HL-60 (cell line): Measurements from ENCODE around the gene SLC52A3.

Experiments used
- DNase-seq, 2 experiments: peaks; one replicate each; pipeline ENCODE4 v3.0.0-alpha.2; 2010 to 2020; ENCODE audit warnings: low read depth in 1 of 2, low spot score in 1 of 2
- H3K27ac ChIP-seq: fragments of 250-450 bp; sonication (Bioruptor Pico); replicated peaks from 2 replicates; pipeline ENCODE4 v1.5.1; 2020; ENCODE audit warnings: mild to moderate bottlenecking, moderate library complexity
- H3K27me3 ChIP-seq: fragments of 250-450 bp; sonication (Bioruptor Pico); 2 replicates; pipeline ENCODE4 v1.5.1; 2021; ENCODE audit warnings: mild to moderate bottlenecking, moderate library complexity; ENCODE audit not compliant: insufficient read depth, poor library complexity, severe bottlenecking
- H3K4me3 ChIP-seq: replicated peaks from 2 replicates; pipeline ENCODE4 v1.5.1; 2011; ENCODE audit warnings: mild to moderate bottlenecking, control low read depth, low read length; ENCODE audit not compliant: insufficient read depth
- GABPA ChIP-seq: IDR thresholded peaks from 2 replicates; pipeline ENCODE4 v1.6.1; 2012; ENCODE audit warnings: low read depth
- POLR2AphosphoS5 ChIP-seq: IDR thresholded peaks from 2 replicates; pipeline ENCODE4 v1.6.1; 2012; ENCODE audit warnings: low read depth
- SPI1 ChIP-seq: IDR thresholded peaks from 2 replicates; pipeline ENCODE4 v1.6.1; 2012; ENCODE audit warnings: low read depth, mild to moderate bottlenecking, borderline replicate concordance
- TF ChIP-seq, protein P1 (sequence below): IDR thresholded peaks from one replicate; pipeline ENCODE4 v1.5.1; 2011; ENCODE audit warnings: low read length, control low read depth, inconsistent platforms; ENCODE audit not compliant: insufficient read depth
- TF ChIP-seq, protein P2 (sequence below): IDR thresholded peaks from 2 replicates; pipeline ENCODE4 v1.6.1; 2012; ENCODE audit warnings: low read depth; ENCODE audit not compliant: insufficient replicate concordance

SLC52A3 gene

DNA sequence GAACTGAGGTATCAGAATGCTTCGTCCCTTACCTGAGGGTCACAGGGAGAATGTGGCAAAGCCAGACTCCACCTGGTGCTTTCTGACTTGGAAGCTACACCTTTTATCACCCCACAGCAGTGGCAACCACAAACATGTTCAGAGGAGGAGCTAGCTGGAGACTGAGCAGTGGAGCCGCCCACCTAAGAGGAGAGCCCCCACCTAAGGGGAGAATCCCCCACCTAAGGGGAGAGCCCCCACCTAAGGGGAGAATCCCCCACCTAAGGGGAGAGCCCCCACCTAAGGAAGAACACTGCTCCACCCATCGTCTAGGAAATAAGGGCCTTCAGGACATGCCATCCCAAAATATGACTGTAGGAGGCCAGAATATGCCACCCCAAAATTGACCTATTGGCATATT is 4.0 kb downstream of the SLC52A3 start:
- TF ChIP-seq, protein P1, sequence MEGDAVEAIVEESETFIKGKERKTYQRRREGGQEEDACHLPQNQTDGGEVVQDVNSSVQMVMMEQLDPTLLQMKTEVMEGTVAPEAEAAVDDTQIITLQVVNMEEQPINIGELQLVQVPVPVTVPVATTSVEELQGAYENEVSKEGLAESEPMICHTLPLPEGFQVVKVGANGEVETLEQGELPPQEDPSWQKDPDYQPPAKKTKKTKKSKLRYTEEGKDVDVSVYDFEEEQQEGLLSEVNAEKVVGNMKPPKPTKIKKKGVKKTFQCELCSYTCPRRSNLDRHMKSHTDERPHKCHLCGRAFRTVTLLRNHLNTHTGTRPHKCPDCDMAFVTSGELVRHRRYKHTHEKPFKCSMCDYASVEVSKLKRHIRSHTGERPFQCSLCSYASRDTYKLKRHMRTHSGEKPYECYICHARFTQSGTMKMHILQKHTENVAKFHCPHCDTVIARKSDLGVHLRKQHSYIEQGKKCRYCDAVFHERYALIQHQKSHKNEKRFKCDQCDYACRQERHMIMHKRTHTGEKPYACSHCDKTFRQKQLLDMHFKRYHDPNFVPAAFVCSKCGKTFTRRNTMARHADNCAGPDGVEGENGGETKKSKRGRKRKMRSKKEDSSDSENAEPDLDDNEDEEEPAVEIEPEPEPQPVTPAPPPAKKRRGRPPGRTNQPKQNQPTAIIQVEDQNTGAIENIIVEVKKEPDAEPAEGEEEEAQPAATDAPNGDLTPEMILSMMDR: no peak
- TF ChIP-seq, protein P2, sequence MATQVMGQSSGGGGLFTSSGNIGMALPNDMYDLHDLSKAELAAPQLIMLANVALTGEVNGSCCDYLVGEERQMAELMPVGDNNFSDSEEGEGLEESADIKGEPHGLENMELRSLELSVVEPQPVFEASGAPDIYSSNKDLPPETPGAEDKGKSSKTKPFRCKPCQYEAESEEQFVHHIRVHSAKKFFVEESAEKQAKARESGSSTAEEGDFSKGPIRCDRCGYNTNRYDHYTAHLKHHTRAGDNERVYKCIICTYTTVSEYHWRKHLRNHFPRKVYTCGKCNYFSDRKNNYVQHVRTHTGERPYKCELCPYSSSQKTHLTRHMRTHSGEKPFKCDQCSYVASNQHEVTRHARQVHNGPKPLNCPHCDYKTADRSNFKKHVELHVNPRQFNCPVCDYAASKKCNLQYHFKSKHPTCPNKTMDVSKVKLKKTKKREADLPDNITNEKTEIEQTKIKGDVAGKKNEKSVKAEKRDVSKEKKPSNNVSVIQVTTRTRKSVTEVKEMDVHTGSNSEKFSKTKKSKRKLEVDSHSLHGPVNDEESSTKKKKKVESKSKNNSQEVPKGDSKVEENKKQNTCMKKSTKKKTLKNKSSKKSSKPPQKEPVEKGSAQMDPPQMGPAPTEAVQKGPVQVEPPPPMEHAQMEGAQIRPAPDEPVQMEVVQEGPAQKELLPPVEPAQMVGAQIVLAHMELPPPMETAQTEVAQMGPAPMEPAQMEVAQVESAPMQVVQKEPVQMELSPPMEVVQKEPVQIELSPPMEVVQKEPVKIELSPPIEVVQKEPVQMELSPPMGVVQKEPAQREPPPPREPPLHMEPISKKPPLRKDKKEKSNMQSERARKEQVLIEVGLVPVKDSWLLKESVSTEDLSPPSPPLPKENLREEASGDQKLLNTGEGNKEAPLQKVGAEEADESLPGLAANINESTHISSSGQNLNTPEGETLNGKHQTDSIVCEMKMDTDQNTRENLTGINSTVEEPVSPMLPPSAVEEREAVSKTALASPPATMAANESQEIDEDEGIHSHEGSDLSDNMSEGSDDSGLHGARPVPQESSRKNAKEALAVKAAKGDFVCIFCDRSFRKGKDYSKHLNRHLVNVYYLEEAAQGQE: no peak
- no peak for TF ChIP-seq GABPA
- no peak for TF ChIP-seq SPI1
- no peak for TF ChIP-seq POLR2AphosphoS5

DNA sequence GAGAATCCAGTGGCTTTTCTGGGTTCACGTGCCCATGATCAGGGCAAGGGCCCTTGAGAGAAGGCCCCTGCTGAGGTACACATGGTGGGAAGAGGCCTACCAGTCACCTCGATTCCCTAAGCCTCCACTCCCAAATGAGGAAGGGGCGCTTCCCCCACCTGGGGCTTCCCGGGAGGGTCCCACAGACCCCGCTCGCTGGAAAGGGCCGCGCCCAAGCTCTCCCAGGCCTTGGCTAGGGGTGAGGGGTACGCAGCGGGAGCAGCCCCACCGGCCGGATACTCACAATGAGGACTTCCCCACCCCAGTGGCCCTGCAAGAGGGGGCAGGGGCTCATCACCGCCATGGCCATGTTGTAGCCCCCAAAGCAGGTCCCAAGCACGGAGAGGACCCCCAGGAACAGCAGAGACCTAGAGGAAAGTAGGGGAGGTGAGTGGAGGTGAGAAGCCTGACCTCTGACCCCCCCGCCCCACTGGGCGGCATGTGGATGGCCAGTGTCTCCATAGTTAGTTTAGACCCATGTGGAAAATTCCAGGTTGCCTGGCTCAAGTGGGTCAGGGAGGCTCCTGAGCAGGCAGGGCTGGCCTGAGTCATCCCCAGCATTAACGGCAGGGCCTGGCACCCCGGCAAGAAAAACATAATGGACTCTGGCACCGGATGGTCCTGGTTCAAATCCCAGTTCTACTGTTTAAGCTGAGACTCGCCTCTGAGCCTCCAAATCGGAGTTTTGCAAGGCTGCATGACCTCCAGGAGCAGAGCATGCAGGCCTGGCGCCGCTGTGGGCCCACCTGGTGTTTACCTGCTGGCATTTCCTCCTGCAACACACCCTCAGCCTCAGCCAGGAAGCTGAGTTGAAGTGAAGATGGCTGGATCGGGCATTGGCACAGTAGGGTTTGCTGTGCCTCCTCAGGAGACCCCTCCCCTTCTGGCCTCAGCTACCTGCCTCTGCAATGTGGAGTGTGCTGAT is 6.6 kb downstream of the SLC52A3 start:
- no peak for DNase-seq
- no peak overlapping the region for H3K4me3 ChIP-seq
- no peak for TF ChIP-seq POLR2AphosphoS5
- TF ChIP-seq GABPA: no peak
- TF ChIP-seq, protein P2: no peak
- TF ChIP-seq, protein P1: no peak
- TF ChIP-seq SPI1: no peak
- no peak overlapping the region for H3K27ac ChIP-seq
- H3K27me3 ChIP-seq: no peaks in the 10 kb centered on the region

More for the DNA sequence above, 4.0 kb downstream of the SLC52A3 start:
- no peak for DNase-seq
- no peaks in the 10 kb centered on the region for H3K27me3 ChIP-seq
- H3K27ac ChIP-seq: no peak overlapping the region
- H3K4me3 ChIP-seq: no peak overlapping the region

DNA sequence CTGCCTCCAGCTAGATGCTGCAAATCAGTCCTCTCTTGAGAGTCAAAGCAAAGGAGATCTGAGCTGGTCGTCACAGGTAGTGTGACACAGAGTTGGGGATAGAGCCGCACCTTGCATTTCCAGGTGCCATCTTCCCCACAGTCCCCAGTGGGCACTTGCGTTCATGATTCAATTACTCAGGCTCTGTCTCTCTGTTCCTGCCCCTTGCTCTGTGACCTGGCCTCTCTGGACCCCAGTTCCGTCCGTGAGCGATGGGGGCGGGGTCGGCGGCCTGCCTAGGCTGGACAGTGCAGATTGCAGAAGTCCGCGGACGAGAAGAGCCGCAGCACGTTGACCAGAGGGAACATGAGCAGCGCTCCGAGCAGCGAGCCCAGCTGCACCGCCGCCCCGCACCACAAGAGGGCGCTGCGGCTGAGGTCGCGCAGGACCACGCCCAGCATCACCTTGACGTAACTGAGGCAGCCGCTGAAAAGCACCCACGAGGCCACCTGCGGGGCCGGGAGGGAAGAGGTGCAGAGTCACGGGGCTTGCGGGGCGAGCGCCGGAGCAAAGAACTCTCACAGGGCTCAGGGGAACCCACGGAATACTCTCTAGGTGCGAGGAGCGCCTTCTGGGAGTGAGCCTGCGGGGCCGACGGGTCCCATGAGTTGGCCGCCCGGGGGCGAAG is 7.4 kb downstream of the SLC52A3 start:
- Histone ChIP-seq H3K27me3 (no peaks in the 10 kb centered on the region), H3K27ac (no peak overlapping the region), H3K4me3 (no peak overlapping the region)
- TF ChIP-seq SPI1 (no peak), POLR2AphosphoS5 (no peak), GABPA (no peak)
- TF ChIP-seq, protein P1: peak; percentile 31
- TF ChIP-seq, protein P2: no peak
- no peak for DNase-seq
